Measurements from ENCODE around the gene MRPL24. TPM values are rescaled to one million over a fixed set of nuclear protein-coding genes. Genes with fewer than 3 reads are reported as not detected.

Gene MRPL24
- total and polyA plus RNA-seq, 9 of the 15 experiments (the other 6 are each of a cell fraction or from before 2014, with no cell fraction given), result 74.3 to 267 (median 113) TPM

GRCh38 chr1:156751451-156751756 is 10.5 kb upstream of the MRPL24 start, which contains the start of gene HDGF (continued):
- TF ChIP-seq REST (IDR thresholded peaks at IDR 0.05; ENCODE audit: borderline replicate concordance) (no peak), REST (CRISPR knock-in tag; IDR thresholded peaks at IDR 0.05; ENCODE audit: low read depth) (no peak), CTCF (IDR thresholded peaks at IDR 0.05 in 2 of 3, conservative IDR thresholded peaks at IDR 0.05 in 1 of 3; ENCODE audit: insufficient read depth in 2 of 3, low read depth in 1 of 3, low read length in 3 of 3) (no peak), SPI1 (IDR thresholded peaks at IDR 0.05; ENCODE audit: borderline replicate concordance, low read depth, low read length) (no peak), MBD1 (CRISPR knock-in tag; IDR thresholded peaks at IDR 0.05) (no peak), NFE2L1 (tag; IDR thresholded peaks at IDR 0.05; ENCODE audit: borderline replicate concordance, low read depth) (no peak), EP300 (IDR thresholded peaks at IDR 0.05; ENCODE audit: low read length) (no peak), LCOR (CRISPR knock-in tag; IDR thresholded peaks at IDR 0.05) (0 out of 2 replicates have a peak, but pooled peaks have one; percentile 36), MCM7 (IDR thresholded peaks at IDR 0.05) (no peak), NFIX (CRISPR knock-in tag; IDR thresholded peaks at IDR 0.05; ENCODE audit: low read depth) (no peak), NFRKB (IDR thresholded peaks at IDR 0.05; ENCODE audit: low read depth) (no peak), CREB3 (tag; conservative IDR thresholded peaks at IDR 0.05; ENCODE audit: low read depth) (no peak), E2F6 (IDR thresholded peaks at IDR 0.05; ENCODE audit: borderline replicate concordance in 1 of 2, extremely low read depth in 1 of 2, insufficient read depth in 1 of 2, insufficient read length in 1 of 2, low read depth in 1 of 2, low read length in 1 of 2, poor library complexity in 1 of 2, severe bottlenecking in 1 of 2) (no peak), RFX1 (IDR thresholded peaks at IDR 0.05) (no peak), ZBTB1 (CRISPR knock-in tag; IDR thresholded peaks at IDR 0.05; ENCODE audit: borderline replicate concordance, low read depth) (0 out of 2 replicates have a peak, but pooled peaks have one; percentile 31)
